Stimulated activated CD4-positive, alpha-beta T cell treated with anti-CD3 and anti-CD28 coated beads, Interleukin-15, amount 100 ng/mL, for 24 hours (primary cell): ENCODE results near the gene CLDN18.

Experiments used
- DNase-seq: peaks from one replicate; pipeline ENCODE4 v3.0.0-alpha.2; 2020

CLDN18 gene

DNA sequence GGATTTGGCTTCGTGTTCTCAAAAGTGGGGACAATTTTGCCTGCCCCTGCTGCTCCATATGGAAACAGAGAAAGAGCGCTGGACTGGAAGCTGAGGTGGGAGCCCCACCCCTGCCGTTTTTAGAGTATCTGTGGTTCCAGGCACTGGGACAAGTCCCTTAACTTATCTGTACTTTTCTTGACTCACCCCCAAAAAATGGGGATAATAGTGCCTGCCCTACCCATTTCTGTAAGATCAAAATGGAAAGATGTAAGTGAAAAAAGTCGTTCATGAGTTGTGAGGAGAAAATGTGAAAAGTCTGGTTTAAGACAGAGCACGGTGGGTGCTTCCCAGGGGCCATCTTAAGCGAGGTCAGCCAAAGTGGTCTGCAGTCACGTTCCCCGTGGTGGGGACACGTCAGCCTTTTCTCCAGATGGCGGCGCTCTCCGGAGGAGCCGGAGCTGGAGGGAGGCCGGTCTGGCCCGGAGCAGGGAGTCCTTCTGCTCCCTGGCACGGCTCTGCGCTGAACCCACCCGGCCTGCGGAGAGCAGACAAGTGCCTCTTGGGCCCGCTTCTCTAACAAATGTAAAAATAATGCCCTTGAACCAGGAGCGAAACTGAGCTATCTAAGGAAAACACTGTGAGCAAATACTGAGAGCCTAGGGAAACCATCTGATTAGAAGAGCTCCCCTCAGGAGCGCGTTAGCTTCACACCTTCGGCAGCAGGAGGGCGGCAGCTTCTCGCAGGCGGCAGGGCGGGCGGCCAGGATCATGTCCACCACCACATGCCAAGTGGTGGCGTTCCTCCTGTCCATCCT lies at the start of gene CLDN18:
TSS of gene CLDN18 (plus strand) at position 690 of the 797 bp plus-strand sequence. CDS start at position 751, 61 bp downstream.
- no peak for DNase-seq

DNA sequence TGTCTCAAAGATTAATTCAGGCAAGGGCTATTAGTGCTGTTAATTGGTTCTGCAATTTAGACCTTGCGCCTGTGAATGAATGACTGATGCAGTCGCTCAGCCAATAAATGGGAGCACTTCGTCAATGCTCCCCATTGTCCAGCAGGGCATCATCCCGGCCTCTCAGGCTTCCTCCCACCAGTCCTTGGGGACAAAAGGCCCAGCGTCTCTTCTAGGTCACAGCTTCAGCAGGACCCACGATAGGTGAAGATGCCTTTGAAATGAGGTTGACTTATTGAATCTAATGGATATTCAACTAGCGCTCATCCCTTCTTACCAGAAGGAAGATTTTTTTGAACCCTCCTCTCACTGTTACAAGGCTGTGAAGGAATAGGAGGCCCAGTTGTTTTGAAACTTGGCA lies 47.7 kb upstream of the CLDN18 start:
- DNase-seq: no peak

DNA sequence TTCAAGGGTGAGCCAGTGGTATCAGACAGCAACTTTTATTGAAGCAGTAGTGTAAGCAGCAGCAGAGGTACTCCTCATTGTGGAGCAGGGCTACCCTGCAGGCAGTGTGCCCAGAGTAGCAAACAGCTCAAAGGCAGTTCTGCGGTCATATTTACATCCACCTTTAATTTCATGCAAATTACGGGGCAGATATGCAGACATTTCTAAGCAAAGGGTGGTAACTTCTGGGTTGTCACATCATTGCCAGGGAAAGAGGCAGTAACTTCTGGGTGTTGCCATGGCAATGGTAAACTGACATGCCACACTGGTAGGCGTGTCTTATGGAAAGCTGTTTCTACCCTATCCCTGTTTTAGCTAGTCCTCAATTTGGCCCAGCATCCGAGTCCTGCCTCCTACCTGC lies 46.5 kb upstream of the CLDN18 start:
- DNase-seq: no peak

DNA sequence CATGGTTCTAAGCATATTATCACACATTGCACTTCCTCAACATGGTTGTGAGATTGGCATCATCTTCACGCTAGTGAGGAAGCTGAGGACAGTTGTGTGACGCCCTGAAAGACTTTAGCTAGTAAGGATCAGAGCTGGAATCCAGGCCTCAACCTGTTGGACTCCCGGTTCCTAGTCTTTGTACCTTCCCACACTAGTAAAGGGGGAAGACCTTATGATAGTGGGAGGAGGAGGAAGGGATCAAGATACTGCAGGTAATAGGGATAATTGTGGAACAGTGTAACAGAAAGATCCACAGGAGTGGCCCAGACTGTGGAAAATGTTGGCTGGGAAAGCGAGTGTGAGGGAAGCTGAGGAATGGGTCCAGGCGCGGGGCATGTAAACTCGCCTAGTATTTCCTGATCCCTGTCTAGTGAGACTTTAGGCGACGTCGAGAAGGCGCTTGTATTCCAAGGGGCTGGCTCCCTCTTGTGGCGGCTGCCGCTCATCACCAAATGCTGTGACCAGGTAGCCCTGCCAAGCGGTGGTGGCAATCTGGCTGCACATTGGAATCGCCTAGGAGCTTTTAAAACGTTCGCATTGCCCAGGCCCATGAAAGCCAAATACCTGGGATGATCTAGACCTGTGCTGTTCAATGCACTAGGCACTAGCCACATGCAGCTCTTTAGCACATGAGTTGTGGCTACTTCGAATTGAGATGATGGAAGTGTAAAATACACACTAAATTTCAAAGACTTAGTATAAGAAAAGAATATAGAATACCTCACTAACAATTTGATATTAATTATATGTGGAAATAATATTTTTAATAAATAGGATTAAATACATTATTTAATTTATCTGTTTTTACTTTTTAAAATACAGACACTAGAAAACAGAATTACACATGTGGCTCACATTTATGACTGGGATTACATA lies 38.8 kb upstream of the CLDN18 start:
- peak; percentile 77 for DNase-seq

DNA sequence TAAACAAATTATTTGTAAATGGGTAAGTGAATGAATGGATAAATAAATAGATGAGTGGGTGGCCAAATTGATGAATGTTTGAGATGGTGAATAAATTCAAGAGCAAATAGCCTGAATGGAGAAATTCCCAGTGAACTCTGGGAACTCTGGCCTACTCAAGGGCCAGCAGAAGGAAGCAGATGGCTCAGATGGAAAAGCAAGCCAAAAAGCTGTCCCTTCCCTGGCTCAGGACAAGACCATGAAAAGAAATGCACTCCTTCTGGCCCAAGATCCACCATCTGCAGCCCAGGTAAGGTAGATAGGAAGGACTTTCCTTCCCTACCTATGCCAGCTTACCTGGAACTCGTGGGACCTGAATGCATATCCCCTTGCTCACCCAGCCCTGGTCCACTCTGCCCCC lies 37.6 kb upstream of the CLDN18 start:
- no peak for DNase-seq

DNA sequence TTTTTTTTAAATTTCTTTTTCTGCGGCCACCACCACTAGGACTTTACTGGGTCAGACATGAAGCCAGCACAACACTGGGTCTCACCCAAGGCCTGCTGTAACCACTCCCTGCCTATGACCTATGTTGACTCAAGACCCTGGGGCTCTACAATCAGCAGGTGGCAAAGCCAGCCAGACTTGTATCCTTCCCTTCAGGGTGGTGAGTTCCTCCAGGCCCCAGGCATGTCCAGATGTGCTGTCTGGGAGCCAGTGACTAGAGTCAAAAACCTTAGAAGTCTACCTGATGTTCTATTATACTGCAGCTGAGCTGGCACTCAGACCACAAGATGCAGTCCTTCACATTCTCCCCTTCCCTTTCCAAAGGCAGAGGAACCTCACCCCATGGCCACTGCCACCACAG lies 31.6 kb upstream of the CLDN18 start:
- no peak for DNase-seq

DNA sequence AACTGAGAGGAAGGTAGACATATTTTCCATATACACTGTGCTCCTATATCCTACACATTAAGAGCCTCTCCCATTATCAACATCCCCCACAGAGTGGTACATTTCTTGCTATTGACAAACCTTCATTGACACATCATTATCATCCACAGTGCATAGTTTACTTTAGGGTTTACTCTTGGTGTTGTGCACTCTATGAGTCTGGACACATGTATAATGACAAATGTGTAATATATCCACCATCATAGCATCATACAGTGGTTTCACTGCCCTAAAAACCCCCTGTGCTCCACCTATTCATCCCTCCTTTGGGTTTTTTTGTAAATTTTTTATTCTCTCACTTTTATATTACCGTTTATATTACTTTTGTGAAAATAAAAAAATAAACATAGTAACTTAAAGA lies 22.2 kb upstream of the CLDN18 start:
- no peak for DNase-seq

DNA sequence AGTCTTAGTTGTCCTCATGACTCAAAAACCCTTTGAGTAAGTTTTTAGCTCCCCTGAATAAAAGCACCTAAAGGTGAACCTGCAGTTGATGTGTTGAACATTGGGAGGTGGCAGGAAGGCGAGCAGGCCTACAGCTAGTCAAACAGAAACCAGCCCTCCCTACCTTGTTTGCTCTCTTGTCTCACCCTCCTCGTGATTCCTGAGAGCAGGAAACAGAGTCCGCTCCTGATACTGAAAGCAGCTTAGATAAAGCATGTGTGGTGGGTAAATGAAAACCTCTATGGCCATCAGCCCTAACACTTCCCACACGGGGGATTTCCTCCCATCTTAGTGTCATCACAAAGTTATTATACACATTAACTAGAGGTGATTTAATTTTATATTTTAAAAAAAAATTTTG lies 21.8 kb upstream of the CLDN18 start:
- DNase-seq: peak; percentile 19

DNA sequence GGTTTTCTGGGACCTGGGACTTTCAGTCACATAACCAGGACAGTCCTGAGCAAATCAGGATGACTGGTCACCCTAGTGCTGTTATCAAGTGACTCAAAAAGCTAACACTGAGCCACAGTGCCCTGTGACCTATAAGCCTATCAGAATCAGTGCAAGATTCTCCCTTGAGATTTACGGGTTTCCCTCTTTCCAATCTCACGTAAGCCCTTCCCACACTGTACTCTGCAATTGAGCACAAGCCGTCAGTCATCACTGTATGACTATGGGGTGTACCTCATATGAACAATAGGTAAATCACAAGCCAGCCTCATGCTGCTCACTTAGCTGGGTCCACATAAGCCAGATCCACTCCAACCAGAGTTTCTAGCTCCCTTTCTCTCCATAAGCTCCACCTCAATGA lies 21.0 kb upstream of the CLDN18 start:
- DNase-seq: no peak

DNA sequence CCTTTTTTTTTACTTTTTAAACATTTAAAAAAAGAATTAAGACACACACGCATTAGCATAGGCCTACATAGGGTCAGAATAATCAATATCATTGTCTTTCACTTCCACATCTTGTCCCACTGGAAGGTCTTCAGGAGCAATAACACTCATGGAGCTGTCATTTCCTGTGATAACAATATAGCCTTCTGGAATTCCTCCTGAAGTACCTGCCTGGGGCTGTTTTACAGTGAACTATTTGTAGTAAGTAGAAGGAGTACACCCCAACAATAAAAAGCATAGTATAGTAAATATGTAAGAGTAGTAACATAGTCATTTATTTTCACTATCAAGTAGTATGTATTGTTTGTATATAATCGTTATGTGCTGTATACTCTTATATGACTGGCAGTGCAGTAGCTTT lies 19.5 kb upstream of the CLDN18 start:
- no peak for DNase-seq

DNA sequence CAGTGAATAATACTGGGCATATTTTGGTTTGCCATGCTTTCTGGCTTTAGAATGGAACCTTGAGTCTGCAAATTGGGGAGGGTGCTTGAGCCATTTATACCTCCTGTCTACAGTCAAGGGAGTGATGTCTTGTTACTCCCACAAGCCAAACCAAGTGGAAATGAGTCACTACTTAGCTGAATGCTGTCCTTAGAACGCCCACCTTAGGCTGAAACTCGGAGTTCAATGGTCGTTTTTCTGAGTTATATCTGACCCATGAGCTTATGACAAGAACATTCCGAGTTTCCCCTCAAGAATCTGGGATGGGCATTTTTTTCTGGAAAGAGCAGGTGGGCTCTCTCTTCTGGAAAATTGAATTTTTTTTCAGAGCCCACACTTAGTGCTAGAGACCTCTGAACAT lies 17.4 kb upstream of the CLDN18 start:
- DNase-seq: no peak

DNA sequence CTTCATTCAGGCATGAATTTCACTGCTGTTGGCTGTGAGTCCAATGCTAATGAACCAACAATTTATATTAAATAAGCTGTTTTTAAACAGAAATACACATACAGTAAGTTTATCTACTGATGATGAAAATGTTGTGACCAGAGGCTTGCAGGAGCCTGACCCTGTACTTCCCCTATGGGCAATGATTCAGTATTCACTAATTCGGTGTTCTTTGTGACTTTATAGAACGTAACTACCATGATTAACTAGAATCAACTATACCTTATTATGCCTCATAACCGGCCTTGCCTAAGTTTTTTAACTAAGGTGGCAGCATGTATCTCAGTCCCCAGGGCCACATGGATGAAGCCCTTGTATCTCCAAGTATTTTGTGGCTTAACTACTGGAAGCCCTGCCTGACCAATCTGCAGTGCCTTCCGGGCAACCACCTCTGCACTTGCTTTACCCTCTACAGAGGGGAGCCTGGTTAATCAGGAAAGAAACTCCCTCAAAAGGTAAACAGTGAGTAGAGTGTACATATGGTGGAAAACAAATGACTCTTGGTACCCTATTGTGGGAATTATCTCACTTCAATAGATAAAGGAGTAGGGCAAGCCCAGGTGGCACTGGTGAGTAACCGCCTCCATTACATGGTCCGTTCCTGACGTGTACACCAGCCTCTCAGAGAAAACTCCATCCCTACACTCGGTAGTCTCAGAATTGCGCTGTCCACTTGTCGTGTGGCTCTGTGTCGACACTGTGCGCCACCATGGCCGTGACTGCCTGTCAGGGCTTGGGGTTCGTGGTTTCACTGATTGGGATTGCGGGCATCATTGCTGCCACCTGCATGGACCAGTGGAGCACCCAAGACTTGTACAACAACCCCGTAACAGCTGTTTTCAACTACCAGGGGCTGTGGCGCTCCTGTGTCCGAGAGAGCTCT lies 11.6 kb upstream of the CLDN18 start:
- no peak for DNase-seq

DNA sequence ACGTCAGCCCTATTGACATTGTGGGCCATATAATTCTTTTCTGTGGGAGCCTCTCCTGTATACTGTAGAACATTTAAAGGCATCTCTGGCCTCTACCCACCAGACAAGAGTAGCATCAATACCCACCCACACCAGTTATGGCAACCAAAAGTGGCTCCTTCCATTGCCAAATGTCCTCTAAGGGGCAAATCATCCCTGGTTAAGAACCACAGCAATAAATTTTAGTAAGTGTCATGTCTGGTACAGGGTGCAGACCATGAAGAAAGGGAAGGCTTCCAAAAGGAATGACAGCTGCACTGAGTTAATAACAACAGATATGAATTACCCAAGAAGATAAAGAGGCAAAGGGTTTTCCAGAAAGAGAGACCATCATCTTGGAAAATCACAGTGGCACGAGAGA lies 6.9 kb upstream of the CLDN18 start:
- no peak for DNase-seq

DNA sequence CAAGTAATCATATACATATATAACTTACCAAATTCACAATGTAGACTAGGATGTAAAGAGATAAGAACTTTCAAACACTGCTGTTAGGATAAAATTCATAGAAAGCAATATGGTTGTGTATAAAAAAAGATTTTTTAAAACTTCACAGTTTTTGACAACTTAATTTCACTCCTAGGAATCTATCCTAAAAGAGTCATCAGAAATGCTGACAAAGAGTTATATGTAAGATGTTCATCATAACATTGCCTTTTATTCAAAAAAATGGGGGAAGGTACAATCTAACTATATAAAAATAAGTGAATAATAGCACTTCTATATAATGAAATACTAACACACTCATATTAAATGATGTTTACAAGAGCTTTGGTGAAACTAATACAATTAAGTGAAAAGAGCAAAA lies 4.3 kb upstream of the CLDN18 start:
- DNase-seq: no peak

DNA sequence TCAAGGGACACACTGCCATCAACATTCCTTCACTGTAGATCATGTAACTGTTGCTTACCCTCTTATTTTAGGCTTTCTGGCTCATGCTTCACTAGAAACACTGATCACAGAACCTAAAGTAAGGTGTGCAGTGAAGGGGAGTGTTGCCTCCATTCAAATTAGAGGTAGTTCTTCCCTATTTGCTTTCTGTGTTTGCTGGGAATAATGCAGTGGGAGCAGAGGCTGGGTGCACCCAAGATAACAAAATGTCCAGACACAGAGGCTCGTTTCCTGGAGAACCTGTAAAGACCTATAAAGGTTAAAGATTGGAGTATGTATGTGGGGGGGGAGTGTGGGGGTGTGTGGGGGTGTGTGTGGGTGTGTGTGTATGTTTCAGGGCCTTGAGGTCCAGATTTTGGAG lies 2.1 kb upstream of the CLDN18 start:
- no peak for DNase-seq

DNA sequence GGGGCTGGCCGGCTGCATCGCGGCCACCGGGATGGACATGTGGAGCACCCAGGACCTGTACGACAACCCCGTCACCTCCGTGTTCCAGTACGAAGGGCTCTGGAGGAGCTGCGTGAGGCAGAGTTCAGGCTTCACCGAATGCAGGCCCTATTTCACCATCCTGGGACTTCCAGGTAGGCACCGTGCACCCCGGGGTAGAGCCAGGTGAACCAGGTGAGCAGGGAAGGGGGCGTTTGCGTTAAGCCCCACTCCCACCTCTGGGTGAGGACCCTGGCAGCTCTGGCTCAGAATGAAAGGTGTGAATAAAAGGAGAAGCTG lies 267 bp downstream of the CLDN18 start:
- no peak for DNase-seq

DNA sequence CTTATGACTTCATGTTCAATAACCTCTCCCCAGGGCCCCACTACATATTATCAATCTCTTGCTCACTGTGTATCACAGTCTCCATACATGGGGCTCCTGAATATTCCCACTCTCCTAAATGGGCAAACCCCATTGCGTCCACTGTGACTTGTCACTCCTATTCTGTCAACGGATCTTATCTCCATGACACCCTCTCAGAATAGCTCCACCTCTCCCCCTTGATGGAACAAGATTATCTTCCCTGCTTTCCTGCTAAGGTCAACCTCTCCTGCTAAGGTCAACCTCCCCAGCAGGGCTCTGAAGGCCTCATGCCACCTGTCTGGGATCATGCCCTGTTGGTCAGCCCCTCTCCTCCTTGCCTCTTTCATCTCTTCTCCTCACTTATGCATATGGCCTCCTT lies 1.8 kb downstream of the CLDN18 start:
- no peak for DNase-seq

DNA sequence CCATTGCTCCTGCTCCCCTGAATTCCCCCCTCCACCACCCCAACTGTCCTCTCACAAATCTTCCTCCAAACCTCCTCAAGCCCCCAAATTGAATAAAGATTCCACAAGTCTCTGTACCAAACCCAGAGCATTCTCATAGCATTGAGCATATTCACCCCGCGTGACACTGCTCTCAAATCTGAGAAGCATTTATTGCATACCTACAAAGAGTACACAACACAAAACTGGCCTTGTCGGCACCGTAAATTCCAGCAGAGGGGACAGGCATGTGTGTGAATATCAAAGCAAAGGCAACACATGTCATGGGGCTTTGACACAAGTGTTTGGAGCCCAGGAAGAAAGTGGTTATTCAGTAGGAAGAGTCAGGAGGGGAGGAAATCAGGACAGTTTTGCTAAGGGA lies 2.6 kb downstream of the CLDN18 start:
- no peak for DNase-seq

DNA sequence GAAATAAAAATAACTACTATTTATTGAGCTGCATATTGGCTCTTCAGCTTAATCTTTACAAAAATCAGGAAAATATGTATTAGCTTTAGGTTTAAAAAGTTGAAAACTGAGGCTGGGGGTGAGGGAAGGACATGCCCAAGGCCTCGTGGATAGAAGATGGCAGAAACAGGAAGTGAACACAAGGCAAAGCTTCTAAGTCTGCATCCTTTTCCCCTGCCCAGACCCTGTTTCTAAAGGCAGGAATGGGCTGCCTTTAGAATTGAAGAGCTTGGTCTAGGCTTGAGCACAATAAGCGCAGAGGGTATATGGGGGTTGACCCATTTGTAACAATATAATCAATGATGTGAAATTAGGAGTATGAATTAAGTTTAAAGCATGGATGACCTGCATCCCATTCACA lies 6.1 kb downstream of the CLDN18 start:
- DNase-seq: no peak

DNA sequence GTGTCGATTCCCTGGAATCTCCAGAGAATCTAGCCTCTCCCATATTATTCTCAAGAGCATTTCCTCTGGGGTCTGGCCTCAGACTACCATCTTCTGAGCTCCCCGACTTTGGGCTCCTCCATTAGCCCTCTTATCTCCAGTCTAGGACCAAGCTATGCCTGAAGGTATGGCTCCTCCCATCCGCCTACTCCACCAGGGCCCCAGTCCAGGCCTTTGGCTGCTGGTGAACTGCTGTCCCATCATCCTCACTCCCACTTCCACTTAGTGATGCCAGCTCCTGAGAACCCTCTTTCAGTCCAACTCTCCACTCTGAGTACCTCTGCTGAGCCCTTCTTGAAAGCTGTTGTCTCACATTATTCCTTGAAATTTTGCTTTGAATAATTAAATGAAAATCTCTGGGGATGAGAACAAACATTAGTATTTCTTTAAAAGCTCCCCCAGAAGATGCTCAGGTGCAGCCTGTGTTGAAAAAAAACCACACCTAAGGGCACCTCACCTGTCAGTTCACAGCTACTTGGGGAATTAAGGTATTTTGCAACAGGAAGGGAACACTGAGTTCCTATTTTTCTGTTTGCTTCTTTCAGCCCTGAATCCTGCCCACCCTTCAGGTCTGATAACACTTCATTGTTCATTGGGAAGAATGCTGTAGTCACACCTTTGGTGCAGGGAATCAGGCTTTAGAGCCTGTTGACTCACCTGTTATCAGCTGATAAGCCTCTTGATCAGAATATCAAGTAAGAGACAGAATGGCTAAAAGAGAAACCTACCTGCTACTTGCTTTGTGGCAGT lies 9.5 kb downstream of the CLDN18 start:
- DNase-seq: no peak

DNA sequence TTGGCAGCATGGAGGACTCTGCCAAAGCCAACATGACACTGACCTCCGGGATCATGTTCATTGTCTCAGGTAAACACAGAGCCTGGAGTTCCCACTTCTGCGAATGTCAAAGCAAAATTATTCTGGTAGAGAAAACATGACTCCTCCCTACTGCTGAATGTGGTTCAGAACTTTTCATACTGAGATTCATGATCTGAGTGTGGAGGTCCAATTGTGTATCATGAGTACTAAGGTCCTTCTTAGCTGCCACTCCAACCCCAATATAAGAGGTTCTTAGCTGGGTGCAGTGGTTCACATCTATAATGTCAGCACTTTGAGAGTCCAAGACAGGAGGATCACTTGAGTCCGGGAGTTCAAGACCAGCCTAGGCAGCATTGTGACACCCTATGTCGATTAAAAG lies 13.8 kb downstream of the CLDN18 start:
- DNase-seq: no peak

DNA sequence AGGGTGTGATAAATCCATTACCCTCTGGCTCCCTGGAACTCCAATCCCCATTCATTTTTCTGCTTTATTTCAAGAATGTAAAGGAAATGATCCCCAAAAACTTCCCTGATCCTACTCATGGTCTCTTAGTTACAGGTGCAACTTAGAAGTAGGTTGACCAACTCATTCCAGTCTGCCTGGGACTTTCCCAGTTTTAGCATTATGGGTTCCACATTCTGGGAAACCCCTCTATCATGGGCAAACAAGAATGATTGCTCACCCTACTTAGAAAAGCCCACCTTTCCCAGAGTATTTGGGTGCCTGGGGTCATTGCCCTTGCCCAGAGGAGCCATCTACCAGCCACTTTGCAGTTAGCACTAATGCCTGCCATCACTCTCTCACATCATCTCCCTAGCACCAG lies 15.6 kb downstream of the CLDN18 start:
- DNase-seq: no peak

DNA sequence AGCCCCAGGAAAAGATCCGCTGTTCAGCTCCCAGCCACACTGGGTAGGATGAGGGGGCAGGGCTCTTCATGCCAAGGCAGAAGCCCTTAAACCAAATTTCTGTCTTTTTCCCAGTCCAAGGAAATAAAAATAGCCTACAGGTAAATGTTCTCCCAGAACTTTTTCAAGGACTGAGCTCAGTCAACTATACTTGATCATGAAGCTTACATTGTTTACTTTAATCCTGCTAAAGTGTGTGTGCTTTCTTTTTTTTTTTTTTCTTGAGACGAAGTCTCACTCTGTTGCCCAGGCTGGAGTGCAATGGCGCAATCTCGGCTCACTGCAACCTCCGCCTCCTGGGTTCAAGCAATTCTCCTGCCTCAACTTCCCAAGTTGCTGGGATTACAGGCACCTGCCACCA lies 17.9 kb downstream of the CLDN18 start:
- no peak for DNase-seq
